GM19351 (cell line): ENCODE results near the gene DNAH6.
"Not testable (repeated sequence)": the region's sequence is repeated elsewhere in the genome, so short reads cannot be mapped to it uniquely, and the experiment has no call there.

ENCODE experiments used
- ATAC-seq: cut with Tn5 transposase; IDR thresholded peaks from one replicate; pipeline ENCODE4 v1.9.1; 2021; ENCODE audit warnings: mild to moderate bottlenecking, moderate library complexity; ENCODE audit not compliant: unreplicated experiment

The DNAH6 gene

DNA sequence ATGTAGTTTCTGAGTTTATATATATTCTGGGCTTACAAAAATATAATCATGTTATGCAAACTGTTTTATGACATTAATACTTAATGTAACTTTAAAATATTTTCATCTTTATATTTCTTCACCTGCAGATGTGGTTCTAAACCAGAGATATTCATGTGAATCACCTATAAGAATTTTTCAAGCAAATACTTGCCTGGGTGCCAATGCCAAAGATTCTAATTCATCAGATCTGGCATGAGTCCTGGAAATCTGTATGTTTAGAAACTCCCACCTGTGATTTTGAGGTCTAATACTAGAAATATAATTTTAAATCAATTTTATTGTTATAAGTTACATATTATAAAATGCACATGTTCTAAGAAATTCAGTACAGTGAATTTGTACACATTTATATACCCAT is 19.9 kb upstream of the DNAH6 start:
- ATAC-seq = no peak

DNA sequence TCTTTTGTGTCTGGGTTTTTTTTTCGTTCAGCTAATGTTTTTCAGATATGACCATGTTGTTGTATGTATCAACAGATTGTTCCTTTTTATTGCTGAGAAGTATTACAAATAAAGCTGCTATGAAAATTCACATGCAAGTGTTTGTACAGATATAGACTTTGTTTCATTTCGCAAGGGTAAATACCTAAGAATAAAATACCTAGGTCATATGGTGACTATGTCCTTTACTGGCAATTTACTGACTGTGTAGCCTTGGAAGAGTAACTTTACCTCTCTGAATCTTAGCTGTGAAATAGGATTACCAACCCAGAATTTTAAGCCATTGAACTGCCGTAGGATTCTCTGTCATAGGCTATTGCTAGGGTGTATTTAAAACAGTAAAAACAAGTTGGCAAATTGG is 19.0 kb upstream of the DNAH6 start:
- no peak for ATAC-seq

DNA sequence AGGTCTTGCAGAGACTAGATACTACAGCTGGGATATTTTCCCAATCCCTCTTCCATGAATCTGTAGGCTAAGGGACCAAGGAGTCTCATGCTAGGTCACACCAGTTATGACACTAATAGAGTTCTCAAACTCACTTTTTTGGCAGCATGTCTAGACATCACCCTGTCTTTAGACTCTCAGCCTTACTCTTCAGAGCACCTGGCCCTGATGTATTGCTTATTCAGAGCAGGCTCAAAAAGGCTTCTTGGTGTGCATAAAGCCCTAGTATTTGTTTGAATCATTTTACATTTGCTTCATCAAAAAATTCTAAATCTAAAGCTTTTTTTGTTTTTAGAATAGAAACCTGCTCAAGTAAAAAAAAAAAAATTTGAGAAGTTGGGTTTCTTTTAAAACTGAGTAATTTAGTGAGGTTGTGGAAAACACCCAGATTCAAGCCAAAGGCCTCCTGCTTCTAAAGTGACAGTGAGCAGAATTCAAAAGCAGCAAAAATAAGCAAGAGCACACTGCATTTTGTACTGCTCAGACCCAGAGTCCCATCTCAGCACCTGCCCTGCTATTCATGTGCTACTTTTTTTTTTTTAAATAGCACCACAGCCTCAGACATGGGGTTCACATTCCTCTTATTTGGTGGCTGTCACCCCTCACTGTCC is 18.0 kb upstream of the DNAH6 start:
- no peak for ATAC-seq

DNA sequence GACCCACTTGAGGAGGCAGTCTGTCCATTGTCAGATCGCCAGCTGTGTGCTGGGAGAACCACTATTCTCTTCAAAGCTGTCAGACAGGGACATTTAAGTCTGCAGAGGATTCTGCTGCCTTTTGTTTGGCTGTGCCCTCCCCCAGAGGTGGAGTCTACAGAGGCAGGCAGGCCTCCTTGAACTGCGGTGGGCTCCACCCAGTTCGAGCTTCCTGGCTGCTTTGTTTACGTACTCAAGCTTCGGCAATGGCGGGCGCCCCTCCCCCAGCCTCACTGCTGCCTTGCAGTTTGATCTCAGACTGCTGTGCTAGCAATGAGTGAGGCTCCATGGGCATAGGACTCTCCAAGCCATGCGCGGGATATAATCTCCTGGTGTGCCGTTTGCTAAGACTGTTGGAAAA is 5.3 kb upstream of the DNAH6 start:
- ATAC-seq = not testable (repeated sequence)

DNA sequence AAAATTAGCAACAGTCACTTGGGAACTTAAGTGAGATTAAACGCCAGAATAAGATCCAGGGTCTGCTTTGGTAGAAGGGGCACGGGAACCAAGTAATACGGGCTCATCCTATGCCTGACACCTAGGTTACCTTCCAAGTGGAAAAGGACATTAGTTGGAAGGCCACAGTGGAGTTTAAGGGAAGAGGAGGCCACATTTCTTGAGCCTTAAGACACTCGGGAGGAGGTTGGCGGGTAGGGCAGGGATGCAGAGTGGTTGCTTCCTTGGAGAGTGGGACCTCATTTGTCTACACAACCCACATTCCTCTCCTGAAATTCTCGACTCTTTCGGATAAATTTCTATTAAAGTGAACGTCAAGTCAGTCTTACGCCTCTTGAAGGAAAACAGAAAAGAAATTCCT is 510 bp upstream of the DNAH6 start:
- ATAC-seq = no peak

DNA sequence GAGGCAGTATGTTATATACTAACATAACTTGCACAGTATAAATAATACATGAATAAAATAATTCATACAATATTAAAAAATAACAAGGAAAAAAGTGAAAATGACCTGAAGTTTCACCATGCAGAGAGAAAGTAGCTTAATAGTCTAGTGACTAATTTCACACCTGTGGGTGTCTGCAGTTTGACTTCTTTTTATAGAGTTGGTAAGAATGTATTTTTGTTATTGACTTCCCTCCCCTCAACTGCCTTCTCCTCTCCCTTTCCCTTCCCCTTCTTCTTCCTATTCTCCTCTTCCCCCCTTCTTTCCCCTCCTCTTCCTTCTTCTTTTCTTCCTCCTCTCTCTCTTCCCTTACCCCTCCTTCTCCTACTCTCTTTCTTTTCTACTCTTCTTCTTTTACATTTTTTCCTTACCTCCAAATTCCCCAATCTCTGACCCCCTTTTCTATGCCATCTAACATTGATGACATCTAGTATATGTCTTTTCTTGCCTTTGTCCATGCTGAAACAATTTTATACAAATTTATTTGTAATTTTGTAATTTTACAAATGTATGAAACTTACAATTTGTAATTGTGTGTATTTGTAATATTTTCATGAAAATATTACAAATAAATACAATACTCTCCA is 3.1 kb downstream of the DNAH6 start:
- peak; percentile 67 for ATAC-seq

DNA sequence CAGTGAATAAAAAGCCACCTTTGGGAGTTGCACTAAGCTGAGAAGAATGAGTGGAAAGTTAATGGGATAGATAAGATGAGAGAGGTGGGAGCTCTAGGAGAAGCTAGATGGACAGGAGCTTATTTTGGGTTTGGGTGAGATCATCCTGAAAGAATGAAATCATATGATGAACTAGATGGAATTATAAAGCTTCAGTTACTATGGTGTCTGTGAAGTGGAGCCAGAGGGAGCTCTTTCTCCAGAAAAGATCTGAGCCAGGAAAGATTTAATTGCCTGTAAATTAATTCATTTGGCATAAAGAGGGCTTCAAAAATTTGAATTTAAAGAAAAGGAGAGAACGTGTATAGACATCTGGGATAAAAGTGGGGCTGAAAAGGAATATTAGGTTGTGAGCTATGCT is 10.3 kb downstream of the DNAH6 start:
- ATAC-seq = no peak

DNA sequence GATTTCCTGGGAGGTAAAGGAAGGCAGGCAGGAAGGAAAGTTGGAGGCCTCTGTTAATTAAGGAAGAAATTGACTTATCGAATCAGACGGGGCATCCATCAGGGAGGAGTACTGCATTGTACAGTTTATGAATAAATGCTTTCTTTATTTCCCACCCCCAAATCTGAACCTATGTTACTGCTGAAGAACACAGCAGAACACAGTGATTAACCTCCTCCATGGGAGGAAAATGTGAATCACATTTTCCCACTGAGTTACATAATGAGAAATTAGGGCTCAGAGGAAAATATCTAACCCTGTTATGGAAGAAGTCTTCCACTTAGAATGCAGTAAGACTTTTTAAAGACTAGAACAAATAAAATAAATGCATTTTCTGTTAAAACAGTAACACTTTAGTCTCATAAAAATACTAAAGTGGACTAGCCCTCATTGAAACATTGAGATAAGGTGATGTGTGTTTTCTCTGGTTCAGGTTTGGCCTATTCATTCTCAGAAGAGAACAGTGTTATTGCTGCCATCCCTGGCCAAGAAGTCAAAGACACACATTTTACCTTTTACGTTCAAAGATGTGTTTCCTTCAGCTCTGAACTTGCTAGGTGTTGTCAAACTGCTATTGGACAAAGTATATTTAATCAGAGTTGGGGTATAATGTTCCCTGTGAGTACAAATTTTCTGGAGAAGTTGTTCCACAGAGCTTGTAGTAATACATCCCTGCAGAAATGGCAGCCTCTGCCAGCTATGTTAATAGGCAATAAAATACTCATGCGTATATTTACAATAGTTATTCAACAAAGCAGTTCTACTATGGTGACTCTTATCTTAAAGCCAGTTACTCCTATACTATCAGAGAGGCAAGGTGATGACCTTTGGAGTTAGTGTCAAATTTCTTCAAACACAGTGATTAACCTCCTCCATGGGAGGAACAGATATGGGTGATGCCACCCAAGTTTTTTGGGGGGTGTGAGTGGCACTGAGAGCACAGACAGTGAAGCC is 11.1 kb downstream of the DNAH6 start:
- no peak for ATAC-seq

DNA sequence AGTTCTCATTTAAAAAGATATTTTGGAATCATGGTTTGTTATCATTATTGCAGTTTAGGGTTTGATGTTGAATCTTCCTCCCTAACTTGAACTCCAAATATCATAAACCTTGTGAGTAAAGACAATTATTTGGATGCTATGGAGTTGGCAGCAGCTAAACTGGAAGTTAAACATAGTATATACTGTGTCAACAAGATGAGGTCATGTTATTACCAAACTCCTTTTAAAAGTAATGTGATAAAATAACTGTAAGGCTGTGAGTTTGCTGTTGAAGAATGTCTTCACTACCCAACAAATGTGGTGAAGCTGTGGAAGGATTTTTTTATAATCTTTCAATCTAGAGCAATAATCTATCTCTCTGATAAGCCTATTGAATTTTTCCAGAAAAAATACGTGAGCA is 16.0 kb downstream of the DNAH6 start:
- no peak for ATAC-seq

DNA sequence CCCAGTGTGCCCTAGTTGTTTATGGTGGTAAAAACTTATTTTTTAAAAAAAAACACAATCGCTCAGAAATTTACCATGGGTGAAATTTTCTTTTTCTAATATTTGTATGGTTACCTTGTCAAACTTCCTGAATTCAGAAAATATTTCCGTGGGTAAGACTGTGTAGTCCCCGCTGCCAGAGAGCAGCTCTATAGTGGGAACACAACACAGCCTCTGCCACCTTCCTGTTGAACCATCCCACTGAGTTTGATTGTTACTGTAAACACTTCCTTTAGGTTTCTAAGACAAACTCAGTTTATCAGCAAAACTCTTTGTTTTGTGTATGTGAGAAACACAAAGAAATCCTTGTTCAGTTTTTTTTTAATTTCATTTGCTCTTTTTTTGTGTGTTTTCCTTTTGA is 17.9 kb downstream of the DNAH6 start:
- no peak for ATAC-seq

DNA sequence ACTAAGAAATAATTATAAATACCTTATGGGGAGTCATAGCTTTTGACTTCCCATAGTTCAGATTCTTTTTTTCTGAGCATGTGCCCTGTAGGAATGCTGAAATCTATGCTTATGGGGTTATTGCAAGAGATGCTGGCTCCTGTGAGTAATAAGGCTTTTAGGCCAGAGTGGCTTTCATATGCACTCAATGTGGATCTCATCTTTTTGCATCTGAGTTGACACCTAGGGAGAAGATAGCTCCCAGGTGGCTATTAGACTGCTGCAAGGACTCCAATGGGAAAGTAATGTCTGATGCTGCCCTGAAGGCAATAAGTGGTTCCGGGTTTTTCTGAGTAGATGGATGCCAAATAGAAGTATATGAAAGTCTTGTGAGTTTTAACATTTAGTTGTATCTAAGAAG is 21.0 kb downstream of the DNAH6 start:
- no peak for ATAC-seq

DNA sequence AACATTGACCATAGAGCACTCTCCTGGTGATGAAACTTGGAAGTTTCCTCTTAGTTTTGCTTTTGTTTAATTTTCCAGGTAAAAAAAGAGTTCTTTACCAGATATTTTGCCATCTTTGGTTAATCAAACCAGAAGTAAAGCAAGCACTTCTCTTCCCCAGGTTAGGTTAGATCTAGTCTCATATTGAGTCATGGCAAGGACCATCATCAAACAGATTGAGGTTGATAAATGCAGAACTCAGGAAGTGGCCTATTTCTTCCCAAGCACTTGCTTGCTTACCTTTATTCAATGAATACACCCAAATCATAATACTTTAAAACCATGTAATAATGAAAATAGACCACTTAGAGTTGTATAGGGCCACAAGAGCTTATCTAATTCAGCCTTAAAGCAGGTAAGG is 23.4 kb downstream of the DNAH6 start:
- no peak for ATAC-seq

DNA sequence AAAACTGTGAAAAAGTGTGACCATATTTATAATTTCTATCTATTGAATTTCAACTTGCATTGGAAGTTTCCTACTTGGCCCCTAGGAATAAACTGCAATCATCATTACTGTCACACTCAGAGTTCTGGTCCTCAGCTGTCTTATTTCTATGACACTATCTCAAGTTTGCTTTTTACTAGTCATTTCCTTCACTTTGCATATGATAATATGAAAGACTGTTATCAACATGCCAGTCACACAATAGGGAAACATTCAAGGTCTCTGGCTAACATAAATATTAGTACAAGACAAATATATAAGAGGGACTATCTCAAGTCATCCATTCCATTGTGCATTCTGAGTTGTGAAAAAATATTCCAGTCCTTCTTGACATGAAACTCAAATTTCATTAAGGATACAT is 28.7 kb downstream of the DNAH6 start:
- no peak for ATAC-seq

DNA sequence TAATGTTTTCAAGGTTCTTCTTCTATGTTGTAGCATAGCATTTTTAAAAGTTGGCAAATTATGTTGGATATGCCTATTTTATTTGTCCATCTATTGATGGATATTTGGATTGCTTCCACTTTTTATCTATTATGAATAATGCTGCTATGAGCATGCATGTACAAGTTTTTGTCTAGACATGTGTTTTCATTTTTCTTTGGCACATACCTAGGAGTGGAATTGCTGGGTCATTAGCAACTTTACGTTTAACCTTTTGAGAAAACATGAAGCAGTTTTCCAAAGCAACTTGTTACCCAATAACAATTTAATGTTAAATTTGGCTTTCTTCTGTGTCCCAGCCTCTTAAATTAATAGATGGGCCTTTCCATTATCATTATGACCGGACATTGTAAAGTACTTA is 30.3 kb downstream of the DNAH6 start:
- ATAC-seq = no peak

DNA sequence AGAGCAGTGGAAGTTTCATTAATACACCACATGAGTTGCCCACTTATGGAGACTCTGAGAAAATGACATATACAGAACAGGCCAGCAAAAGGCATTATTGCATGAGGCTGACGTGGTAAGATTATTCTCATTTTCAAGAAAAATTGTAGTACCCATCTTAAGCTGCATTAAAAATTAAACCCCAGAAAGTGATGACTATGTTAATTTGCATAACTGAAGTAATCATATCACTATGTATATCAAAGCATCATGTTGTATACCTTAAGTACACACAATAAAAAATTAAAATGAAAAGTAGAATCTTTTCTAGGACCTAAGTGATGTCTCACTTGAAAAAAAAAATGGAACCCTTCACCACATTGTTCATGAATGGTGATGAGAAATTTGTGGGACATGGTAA is 32.0 kb downstream of the DNAH6 start:
- ATAC-seq = no peak

DNA sequence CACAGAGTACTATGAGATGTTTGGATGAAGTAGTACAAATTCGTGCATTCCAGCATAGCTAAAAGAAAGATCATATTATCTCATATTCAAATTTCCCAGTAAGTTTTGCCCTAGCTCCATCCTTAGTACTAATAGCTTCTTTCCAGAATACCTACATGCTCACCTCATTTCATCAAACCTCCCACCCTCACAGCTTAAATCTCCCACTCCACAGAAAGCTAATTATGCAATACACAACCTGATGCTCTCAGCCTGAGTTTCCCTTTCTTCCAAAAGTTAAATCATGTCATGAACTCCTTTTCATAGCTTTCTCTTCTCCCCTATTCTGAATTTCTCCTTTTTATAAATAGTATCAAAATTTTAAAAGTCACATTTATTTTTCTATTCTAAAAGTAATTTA is 34.6 kb downstream of the DNAH6 start:
- ATAC-seq = no peak

DNA sequence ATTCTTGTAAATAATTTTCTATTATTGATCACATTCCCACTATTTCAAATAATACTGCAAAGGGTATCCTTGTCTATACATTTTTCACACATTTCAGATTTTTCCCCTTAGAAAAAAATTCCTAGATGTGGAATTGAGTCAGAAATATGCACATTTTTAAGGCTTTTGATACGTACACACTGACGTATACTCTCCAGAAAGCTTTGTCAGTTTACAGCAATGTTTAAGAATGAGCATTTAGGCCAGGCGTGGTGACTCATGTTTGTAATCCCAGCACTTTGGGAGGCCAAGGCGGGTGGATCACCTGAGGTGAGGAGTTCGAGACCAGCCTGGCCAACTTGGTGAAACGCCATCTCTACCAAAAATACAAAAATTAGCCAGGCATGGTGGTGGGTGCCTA is 35.2 kb downstream of the DNAH6 start:
- ATAC-seq = not testable (repeated sequence)

DNA sequence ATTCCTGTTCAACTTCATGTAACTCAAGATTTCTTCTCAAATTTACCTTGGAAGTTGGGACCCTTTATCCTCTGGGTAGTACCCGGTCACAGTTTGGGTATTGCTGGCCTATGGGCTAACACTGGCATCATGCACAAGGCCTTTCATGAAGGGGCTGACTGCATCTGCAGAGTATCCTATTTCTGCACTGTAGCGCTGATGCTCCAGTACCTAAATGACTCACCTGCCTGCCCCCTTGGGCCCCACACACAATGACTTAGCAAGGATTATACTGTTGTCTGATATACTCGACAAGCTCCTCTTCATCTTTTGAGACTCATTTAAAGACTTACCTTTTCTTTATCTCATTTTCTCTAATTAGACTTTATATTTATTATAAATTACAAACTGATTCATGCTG is 39.9 kb downstream of the DNAH6 start:
- peak; percentile 99 for ATAC-seq

DNA sequence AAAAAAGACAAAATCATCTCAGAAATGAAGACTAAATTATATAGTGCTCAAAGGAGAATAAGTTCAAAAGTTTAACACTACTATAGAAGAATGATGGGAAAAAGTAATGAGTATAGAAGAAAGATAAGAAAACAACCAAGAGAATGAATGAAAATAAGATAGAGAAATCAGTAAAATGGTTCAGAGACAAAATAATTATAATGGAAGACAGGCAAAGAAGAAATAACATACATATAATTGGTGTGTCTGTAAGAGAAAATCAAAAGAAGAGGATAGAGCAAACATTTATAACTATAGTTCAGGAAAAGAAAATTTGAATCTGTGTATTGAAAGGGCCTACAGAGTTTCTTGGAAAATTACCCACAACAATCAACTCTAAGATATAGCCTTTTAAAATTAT is 43.5 kb downstream of the DNAH6 start:
- no peak for ATAC-seq

DNA sequence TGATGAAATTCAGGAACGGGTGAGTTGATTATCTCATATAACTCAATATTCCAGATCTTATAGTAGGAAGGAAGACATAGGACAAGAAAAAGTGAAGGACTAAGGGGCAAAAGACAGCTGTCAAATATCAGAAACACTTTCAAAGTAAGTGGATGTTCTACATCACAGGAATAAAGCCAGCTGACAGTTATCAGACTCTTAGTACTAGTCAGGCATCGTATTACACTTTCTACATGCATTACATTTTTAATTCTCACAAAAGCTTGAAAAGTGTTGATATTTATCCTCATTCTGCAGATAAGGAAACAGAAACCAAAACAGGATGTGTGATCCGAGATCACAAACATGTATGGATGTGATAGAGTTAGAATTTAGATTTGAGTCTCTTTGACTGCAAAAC is 63.4 kb downstream of the DNAH6 start:
- no peak for ATAC-seq

DNA sequence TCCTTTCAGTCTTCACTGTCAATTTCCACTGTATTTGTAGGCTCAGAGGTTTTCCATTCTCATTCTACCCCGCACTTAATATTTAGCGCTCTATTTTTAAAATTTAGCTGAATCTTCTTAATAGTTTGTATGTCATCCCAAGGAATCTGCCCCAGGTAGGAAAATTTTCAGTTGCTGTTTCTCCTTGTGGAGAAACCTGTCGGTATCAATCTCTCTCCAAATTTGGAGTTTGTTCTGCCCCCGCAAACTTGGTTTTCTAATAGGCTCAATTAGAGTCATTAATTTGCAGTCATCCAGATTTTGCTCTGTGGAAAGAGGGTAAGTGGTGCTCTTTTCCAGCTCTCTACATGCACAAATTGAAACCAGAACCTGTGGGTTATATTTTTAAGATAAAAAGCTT is 87.6 kb downstream of the DNAH6 start:
- no peak for ATAC-seq

DNA sequence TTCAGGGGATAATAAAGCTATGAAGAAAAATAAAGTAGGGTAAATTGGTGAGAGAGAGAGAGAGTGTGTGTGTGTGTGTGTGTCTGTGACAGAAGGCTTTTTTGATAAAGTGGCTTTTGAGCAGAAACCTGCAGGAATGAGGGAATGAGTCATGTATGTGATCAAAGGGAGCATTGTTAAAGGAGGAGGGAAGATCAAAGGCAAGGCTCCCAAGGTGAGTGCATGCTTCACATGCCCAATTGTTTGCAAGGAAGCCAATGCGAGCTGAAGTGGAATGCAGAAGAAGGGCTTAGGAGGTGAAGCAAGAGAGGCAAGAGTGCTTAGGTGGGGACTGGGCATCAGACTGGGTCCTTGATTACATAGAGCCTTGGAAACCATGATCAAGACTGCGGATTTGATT is 96.8 kb downstream of the DNAH6 start:
- ATAC-seq = no peak
